Measurements from ENCODE around the gene RNASEH2B.

Gene RNASEH2B

DNA sequence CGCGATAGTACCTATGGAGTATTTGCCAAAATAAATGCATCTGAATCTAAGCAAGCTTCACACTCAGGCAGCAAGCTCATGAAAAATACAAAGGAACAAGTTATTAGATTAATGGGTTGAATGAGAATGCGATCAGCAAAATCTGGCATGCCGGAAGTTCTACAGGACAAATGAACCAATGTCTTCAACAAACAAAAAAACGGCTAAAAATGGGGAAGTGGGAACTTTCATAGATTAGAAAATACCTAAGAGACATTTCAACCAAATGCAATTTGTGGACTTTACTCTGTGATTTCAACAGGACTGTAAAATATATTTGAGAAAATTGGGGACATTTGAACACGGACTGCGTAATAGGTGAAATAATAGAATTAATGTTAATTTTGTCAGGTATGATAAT lies 22.4 kb upstream of the RNASEH2B start:
- H3K4me3 ChIP-seq (ENCODE audit: low read length), result no peak overlapping the region
- no peaks in the 10 kb centered on the region for H3K27me3 ChIP-seq (ENCODE audit: insufficient read depth, low read length)
- 97% methylated on average over 7 of the region's 7 CpGs for WGBS
- H3K36me3 ChIP-seq (ENCODE audit: insufficient read depth, low read length), result no peaks in the 10 kb centered on the region
- H3K27ac ChIP-seq (ENCODE audit: low read depth, low read length), result no peak overlapping the region
- H3K9me3 ChIP-seq (ENCODE audit: insufficient read depth, low read depth, low read length), result no peaks in the 10 kb centered on the region
- no peak overlapping the region for H3K9ac ChIP-seq (ENCODE audit: low read depth, low read length)
- H3K4me1 ChIP-seq (ENCODE audit: insufficient read depth, low read length), result peaks cover 4% of the 10 kb centered on the region

- Histone ChIP-seq H3K27me3 (ENCODE audit: insufficient read depth, low read length) (no peaks in the 10 kb centered on the region), H3K4me3 (ENCODE audit: low read length) (no peak overlapping the region), H3K9me3 (ENCODE audit: insufficient read depth, low read depth, low read length) (no peaks in the 10 kb centered on the region), H3K36me3 (ENCODE audit: insufficient read depth, low read length) (no peaks in the 10 kb centered on the region), H3K4me1 (ENCODE audit: insufficient read depth, low read length) (peaks cover 16% of the 10 kb centered on the region), H3K9ac (ENCODE audit: low read depth, low read length) (no peak overlapping the region), H3K27ac (ENCODE audit: low read depth, low read length) (no peak overlapping the region)
- 94% methylated on average over 1 of the region's 1 CpG for WGBS
Observed at GRCh38 chr13:50888362-50888761, 21.2 kb upstream of the RNASEH2B start.

DNA sequence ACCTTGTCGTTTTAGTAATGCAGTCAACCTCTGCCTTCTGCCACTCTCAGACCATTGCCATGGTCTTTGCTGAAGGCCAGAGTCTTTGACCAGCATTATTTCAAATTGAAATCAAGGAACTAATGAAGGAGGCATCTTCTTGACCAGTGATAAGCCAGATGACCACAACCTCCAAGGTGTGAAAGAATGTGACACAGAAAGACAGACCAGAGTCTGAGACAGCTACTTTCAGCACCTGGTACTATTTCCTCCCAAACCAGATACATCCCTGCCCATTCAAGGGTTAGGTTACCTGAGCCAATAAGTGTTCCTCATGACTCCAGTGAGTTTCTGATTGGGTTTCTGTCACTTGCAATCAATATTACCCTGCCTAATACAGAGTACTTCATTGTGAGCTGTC lies 20.3 kb upstream of the RNASEH2B start:
- H3K27ac ChIP-seq (ENCODE audit: low read depth, low read length), result no peak overlapping the region
- H3K36me3 ChIP-seq (ENCODE audit: insufficient read depth, low read length), result no peaks in the 10 kb centered on the region
- WGBS, result 86% methylated on average over 1 of the region's 1 CpG
- H3K4me3 ChIP-seq (ENCODE audit: low read length), result no peak overlapping the region
- H3K9me3 ChIP-seq (ENCODE audit: insufficient read depth, low read depth, low read length), result no peaks in the 10 kb centered on the region
- H3K9ac ChIP-seq (ENCODE audit: low read depth, low read length), result no peak overlapping the region
- H3K4me1 ChIP-seq (ENCODE audit: insufficient read depth, low read length), result peaks cover 25% of the 10 kb centered on the region
- H3K27me3 ChIP-seq (ENCODE audit: insufficient read depth, low read length), result no peaks in the 10 kb centered on the region

GRCh38 chr13:50891206-50891605 lies 18.4 kb upstream of the RNASEH2B start:
- Histone ChIP-seq H3K4me3 (ENCODE audit: low read length) (no peak overlapping the region), H3K9ac (ENCODE audit: low read depth, low read length) (no peak overlapping the region), H3K4me1 (ENCODE audit: insufficient read depth, low read length) (peaks cover 28% of the 10 kb centered on the region), H3K36me3 (ENCODE audit: insufficient read depth, low read length) (no peaks in the 10 kb centered on the region), H3K27me3 (ENCODE audit: insufficient read depth, low read length) (no peaks in the 10 kb centered on the region), H3K9me3 (ENCODE audit: insufficient read depth, low read depth, low read length) (no peaks in the 10 kb centered on the region), H3K27ac (ENCODE audit: low read depth, low read length) (no peak overlapping the region)

GRCh38 chr13:50892210-50892944 lies 17.2 kb upstream of the RNASEH2B start:
- no peak overlapping the region for H3K27ac ChIP-seq (ENCODE audit: low read depth, low read length)

DNA sequence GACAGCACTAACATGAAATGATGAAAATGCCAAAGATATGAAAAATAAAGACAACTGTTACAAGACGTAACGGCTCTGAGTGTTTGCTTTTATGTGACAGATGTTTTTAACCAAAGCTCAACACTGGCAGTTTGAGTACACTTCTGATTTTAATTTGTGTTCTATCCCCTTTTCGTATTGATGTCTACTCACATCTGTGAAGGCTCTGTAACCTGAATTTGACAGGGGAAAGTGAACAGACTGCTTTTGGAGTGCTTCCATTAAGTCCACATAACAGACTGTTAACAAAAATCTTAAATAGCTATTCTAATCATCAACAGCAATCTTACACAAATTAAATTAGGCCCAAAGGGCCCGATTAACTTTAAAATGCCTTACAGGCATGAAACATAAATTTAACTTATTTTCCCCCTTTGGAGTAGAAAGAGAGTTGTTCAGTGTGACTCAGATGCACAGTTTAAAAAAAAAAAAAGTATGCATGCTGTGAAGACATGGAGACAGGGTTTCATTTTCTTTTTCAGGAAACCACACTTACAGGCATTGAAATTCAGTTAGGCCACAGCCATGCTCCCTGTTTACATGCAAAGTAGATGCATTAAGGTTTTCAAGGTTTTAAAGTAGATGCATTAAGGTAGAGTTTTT lies 16.3 kb upstream of the RNASEH2B start:
- peak overlapping the region; percentile 75 for H3K27ac ChIP-seq (ENCODE audit: low read depth, low read length)
- H3K4me3 ChIP-seq (ENCODE audit: low read length), result no peak overlapping the region; the same call in 1 of the 2 replicates
- H3K27me3 ChIP-seq (ENCODE audit: insufficient read depth, low read length), result no peaks in the 10 kb centered on the region
- 47% methylated on average over 4 of the region's 4 CpGs for WGBS
- H3K4me1 ChIP-seq (ENCODE audit: insufficient read depth, low read length), result peaks cover 28% of the 10 kb centered on the region
- H3K36me3 ChIP-seq (ENCODE audit: insufficient read depth, low read length), result no peaks in the 10 kb centered on the region
- H3K9me3 ChIP-seq (ENCODE audit: insufficient read depth, low read depth, low read length), result no peaks in the 10 kb centered on the region
- H3K9ac ChIP-seq (ENCODE audit: low read depth, low read length), result peak overlapping the region; percentile 9; the same call in 1 of the 2 replicates

More at GRCh38 chr13:50892210-50892944, 17.2 kb upstream of the RNASEH2B start:
- H3K27me3 ChIP-seq (ENCODE audit: insufficient read depth, low read length), result no peaks in the 10 kb centered on the region
- no peak overlapping the region for H3K9ac ChIP-seq (ENCODE audit: low read depth, low read length)
- peaks cover 28% of the 10 kb centered on the region for H3K4me1 ChIP-seq (ENCODE audit: insufficient read depth, low read length)
- WGBS, result 75% methylated on average over 6 of the region's 7 CpGs
- H3K9me3 ChIP-seq (ENCODE audit: insufficient read depth, low read depth, low read length), result no peaks in the 10 kb centered on the region
- H3K4me3 ChIP-seq (ENCODE audit: low read length), result no peak overlapping the region
- no peaks in the 10 kb centered on the region for H3K36me3 ChIP-seq (ENCODE audit: insufficient read depth, low read length)

DNA sequence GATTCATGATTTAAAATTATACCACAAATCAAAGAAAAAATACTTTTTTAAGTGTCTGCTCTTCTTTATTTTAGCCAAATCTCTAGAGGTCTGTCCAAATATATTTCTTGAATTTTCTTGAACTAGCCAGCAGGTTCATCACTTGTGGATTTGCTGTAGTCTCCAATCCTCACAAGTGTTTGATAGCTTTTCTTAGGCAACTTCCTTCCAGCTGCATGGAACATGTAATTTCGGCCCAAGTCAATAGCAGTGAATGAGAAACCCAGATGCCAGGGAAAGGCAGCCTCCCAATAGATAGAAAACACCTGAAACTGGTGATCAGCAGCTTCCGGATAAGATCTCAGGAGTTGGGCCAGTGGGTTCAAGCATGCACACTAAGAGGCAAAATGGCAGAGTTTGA lies 15.6 kb upstream of the RNASEH2B start:
- Histone ChIP-seq H3K27me3 (ENCODE audit: insufficient read depth, low read length) (no peaks in the 10 kb centered on the region), H3K4me1 (ENCODE audit: insufficient read depth, low read length) (peaks cover 28% of the 10 kb centered on the region), H3K27ac (ENCODE audit: low read depth, low read length) (peak overlapping the region; percentile 75; the same call in 1 of the 2 replicates), H3K9me3 (ENCODE audit: insufficient read depth, low read depth, low read length) (no peaks in the 10 kb centered on the region), H3K4me3 (ENCODE audit: low read length) (no peak overlapping the region), H3K9ac (ENCODE audit: low read depth, low read length) (no peak overlapping the region), H3K36me3 (ENCODE audit: insufficient read depth, low read length) (no peaks in the 10 kb centered on the region)
- 81% methylated on average over 2 of the region's 2 CpGs for WGBS

DNA sequence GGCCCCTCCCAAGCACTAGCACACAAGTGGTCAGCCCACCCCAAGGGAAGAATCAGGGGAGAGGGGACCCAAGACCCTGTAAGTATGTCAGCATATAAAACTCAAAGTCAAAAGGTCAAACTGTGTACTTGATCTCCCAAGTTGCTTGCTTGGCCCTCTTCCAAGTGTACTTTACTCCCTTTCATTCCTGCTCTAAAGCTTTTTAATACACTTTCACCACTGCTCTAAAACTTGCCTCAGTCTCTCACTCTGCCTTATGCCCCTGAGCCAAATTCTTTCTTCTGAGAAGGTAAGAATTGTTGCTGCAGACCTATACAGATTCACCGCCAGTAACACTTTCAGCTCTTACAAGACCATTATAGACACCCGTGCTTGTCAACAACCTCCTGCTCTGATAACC lies 15.1 kb upstream of the RNASEH2B start:
- Histone ChIP-seq H3K27me3 (ENCODE audit: insufficient read depth, low read length) (no peaks in the 10 kb centered on the region), H3K9me3 (ENCODE audit: insufficient read depth, low read depth, low read length) (no peaks in the 10 kb centered on the region), H3K9ac (ENCODE audit: low read depth, low read length) (no peak overlapping the region), H3K27ac (ENCODE audit: low read depth, low read length) (no peak overlapping the region), H3K4me1 (ENCODE audit: insufficient read depth, low read length) (peaks cover 28% of the 10 kb centered on the region), H3K4me3 (ENCODE audit: low read length) (no peak overlapping the region), H3K36me3 (ENCODE audit: insufficient read depth, low read length) (no peaks in the 10 kb centered on the region)
- 94% methylated on average over 2 of the region's 2 CpGs for WGBS

GRCh38 chr13:50898338-50898737 lies 11.3 kb upstream of the RNASEH2B start:
- no peaks in the 10 kb centered on the region for H3K36me3 ChIP-seq (ENCODE audit: insufficient read depth, low read length)
- H3K9ac ChIP-seq (ENCODE audit: low read depth, low read length), result no peak overlapping the region
- 87% methylated on average over 1 of the region's 1 CpG for WGBS
- H3K4me1 ChIP-seq (ENCODE audit: insufficient read depth, low read length), result peaks cover 12% of the 10 kb centered on the region
- H3K27me3 ChIP-seq (ENCODE audit: insufficient read depth, low read length), result no peaks in the 10 kb centered on the region
- H3K9me3 ChIP-seq (ENCODE audit: insufficient read depth, low read depth, low read length), result no peaks in the 10 kb centered on the region
- H3K27ac ChIP-seq (ENCODE audit: low read depth, low read length), result no peak overlapping the region
- no peak overlapping the region for H3K4me3 ChIP-seq (ENCODE audit: low read length)

GRCh38 chr13:50901701-50902100 lies 7.9 kb upstream of the RNASEH2B start:
- Histone ChIP-seq H3K9ac (ENCODE audit: low read depth, low read length) (no peak overlapping the region), H3K36me3 (ENCODE audit: insufficient read depth, low read length) (no peaks in the 10 kb centered on the region), H3K4me1 (ENCODE audit: insufficient read depth, low read length) (no peaks in the 10 kb centered on the region), H3K9me3 (ENCODE audit: insufficient read depth, low read depth, low read length) (no peaks in the 10 kb centered on the region), H3K27ac (ENCODE audit: low read depth, low read length) (no peak overlapping the region), H3K27me3 (ENCODE audit: insufficient read depth, low read length) (no peaks in the 10 kb centered on the region), H3K4me3 (ENCODE audit: low read length) (no peak overlapping the region)
- WGBS, result 92% methylated on average over 2 of the region's 2 CpGs

DNA sequence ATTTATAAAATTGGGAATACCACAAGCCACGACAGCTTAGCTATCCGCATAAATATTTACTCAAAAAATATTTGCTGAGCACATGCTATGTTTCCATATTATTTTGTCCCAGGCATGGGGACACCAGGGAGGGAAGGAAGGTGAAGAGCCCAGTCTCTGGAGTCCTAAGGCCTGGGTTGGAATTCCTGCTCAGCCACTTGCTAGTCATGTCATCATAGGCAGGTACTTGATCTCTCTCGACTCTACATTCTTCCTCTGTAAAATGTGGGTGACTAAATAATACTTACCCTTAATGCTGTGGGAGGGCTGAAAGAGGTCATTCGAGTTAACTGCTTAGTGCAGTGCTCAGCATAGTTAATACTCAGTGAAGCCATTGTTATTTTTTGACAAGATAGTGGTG lies 4.3 kb upstream of the RNASEH2B start:
- no peak overlapping the region for H3K9ac ChIP-seq (ENCODE audit: low read depth, low read length)
- no peaks in the 10 kb centered on the region for H3K9me3 ChIP-seq (ENCODE audit: insufficient read depth, low read depth, low read length)
- no peak overlapping the region for H3K4me3 ChIP-seq (ENCODE audit: low read length)
- no peak overlapping the region for H3K27ac ChIP-seq (ENCODE audit: low read depth, low read length)
- WGBS, result 100% methylated on average over 3 of the region's 4 CpGs
- peaks cover 3% of the 10 kb centered on the region; the same call in 1 of the 2 replicates for H3K4me1 ChIP-seq (ENCODE audit: insufficient read depth, low read length)
- no peaks in the 10 kb centered on the region for H3K27me3 ChIP-seq (ENCODE audit: insufficient read depth, low read length)
- H3K36me3 ChIP-seq (ENCODE audit: insufficient read depth, low read length), result no peaks in the 10 kb centered on the region

Measured in HUES64 (cell line).